ENCODE data around the gene NFIX.

DNA sequence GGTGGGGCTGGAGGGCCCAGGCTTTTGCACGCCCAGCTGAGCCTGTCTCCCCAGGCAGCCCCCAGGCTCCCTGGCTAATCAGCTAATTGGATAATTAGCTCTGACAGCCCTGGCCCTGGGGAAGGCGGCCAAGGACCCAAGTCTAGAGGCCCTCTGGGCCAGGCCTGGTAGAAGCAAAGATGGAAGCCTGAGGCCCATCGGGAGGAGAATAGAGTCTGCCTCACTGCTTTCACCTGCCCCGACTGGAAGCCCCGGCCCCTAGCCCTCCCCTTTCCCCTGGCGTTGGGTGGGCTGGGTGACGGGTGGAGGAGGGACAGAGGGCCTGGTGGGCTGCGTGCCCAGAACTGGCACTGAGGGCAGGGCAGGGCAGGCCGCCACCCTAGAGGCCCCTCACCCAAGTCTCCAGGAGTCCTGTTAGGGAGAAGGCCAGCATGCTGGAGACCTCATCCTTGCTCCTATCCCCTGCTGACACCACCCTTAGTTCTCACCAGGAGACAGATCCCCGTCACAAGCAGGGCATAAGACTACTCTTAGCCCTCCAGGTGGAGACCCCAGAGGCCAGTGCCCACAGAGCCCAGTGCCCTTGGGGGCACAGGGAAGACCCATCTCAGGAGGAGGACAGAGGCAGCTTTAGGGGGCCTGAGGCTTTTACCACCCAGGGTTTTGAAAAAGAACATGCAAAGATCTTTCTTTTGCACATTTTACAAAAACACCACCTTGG lies 95.4 kb downstream of the NFIX start:
- TF ChIP-seq, protein P1, sequence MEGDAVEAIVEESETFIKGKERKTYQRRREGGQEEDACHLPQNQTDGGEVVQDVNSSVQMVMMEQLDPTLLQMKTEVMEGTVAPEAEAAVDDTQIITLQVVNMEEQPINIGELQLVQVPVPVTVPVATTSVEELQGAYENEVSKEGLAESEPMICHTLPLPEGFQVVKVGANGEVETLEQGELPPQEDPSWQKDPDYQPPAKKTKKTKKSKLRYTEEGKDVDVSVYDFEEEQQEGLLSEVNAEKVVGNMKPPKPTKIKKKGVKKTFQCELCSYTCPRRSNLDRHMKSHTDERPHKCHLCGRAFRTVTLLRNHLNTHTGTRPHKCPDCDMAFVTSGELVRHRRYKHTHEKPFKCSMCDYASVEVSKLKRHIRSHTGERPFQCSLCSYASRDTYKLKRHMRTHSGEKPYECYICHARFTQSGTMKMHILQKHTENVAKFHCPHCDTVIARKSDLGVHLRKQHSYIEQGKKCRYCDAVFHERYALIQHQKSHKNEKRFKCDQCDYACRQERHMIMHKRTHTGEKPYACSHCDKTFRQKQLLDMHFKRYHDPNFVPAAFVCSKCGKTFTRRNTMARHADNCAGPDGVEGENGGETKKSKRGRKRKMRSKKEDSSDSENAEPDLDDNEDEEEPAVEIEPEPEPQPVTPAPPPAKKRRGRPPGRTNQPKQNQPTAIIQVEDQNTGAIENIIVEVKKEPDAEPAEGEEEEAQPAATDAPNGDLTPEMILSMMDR (conservative IDR thresholded peaks at IDR 0.05 in 1 of 2, IDR thresholded peaks at IDR 0.05 in 1 of 2; ENCODE audit: extremely low read depth in 1 of 2, insufficient read depth in 1 of 2, low read depth in 1 of 2, low read length in 2 of 2): no peak
- TF ChIP-seq EZH2 (IDR thresholded peaks at IDR 0.05; ENCODE audit: borderline replicate concordance, low read length): no peak
